Cardiac muscle cell (in vitro differentiated cells and primary cell): ENCODE measurements around the gene HMGCS2. TPM values are rescaled to one million over a fixed set of nuclear protein-coding genes. Genes with fewer than 3 reads are reported as not detected.

Experiments used
- DNase-seq, 2 donors: peaks; one replicate each; pipeline versions ENCODE4 v3.0.0 to v3.0.0-alpha.2; 2010 to 2017; ENCODE audit warnings: low read depth in 1 of 2, low spot score in 1 of 2
- H3K27ac ChIP-seq: fragments of 200-600 bp; sonication (generic); 2 replicates; pipeline ENCODE4 v1.5.1; 2016
- H3K27me3 ChIP-seq: fragments of 200-600 bp; sonication (generic); 2 replicates; pipeline ENCODE4 v1.6.0; 2016; ENCODE audit warnings: control low read depth
- H3K36me3 ChIP-seq: fragments of 200-600 bp; sonication (generic); 2 replicates; pipeline ENCODE4 v1.5.1; 2016; ENCODE audit warnings: control low read depth
- H3K4me1 ChIP-seq: fragments of 200-600 bp; sonication (generic); 2 replicates; pipeline ENCODE4 v1.8.1; 2017; ENCODE audit warnings: low read depth, mild to moderate bottlenecking, mixed run types
- H3K4me3 ChIP-seq: fragments of 200-600 bp; sonication (generic); 2 replicates; pipeline ENCODE4 v1.5.1; 2016; ENCODE audit warnings: mild to moderate bottlenecking
- H3K9me3 ChIP-seq: fragments of 200-600 bp; sonication (generic); 2 replicates; pipeline ENCODE4 v1.5.1; 2017; ENCODE audit warnings: low read depth, mild to moderate bottlenecking, control low read depth
- CTCF ChIP-seq: IDR thresholded peaks from 2 replicates; pipeline ENCODE4 v1.5.1; 2012; ENCODE audit warnings: low read depth, mild to moderate bottlenecking, low read length
- polyA plus RNA-seq: library from polyadenylated mRNA; unstranded; fragments of >200 nt; fragmentation: Nextera tagmentation; extraction: Ambion mirVana; gene quantifications from 2 replicates; pipeline ENCODE4 v1.2.1, GENCODE V29; 2016
- total RNA-seq: library from RNA; depleted of rRNA; stranded (reverse); fragments of >200 nt; gene quantifications from 2 replicates; pipeline ENCODE4 v1.2.3, GENCODE V29; 2016

HMGCS2 gene
- total and polyA plus RNA-seq, 2 experiments from 2014 or later: 0.15 TPM; not detected in 1

GRCh38 chr1:119797162-119797561, 28.5 kb upstream of the HMGCS2 start:
- Histone ChIP-seq H3K4me3 (no peak overlapping the region), H3K9me3 (no peaks in the 10 kb centered on the region), H3K36me3 (no peaks in the 10 kb centered on the region), H3K4me1 (no peaks in the 10 kb centered on the region), H3K27ac (no peak overlapping the region), H3K27me3 (no peaks in the 10 kb centered on the region)
- no peak for TF ChIP-seq CTCF
- no peak for DNase-seq

GRCh38 chr1:119795261-119796200, 26.8 kb upstream of the HMGCS2 start:
- DNase-seq: no peak

GRCh38 chr1:119794876-119795240, 26.2 kb upstream of the HMGCS2 start:
- H3K36me3 ChIP-seq: no peaks in the 10 kb centered on the region
- no peaks in the 10 kb centered on the region for H3K4me1 ChIP-seq
- no peak for TF ChIP-seq CTCF
- H3K9me3 ChIP-seq: no peaks in the 10 kb centered on the region
- DNase-seq: peak in 1 of 2 donors; percentile 82
- no peak overlapping the region for H3K27ac ChIP-seq
- H3K27me3 ChIP-seq: no peaks in the 10 kb centered on the region
- no peak overlapping the region for H3K4me3 ChIP-seq

More at GRCh38 chr1:119795261-119796200, 26.8 kb upstream of the HMGCS2 start:
- Histone ChIP-seq H3K4me1 (no peaks in the 10 kb centered on the region), H3K4me3 (no peak overlapping the region), H3K36me3 (no peaks in the 10 kb centered on the region), H3K9me3 (no peaks in the 10 kb centered on the region), H3K27me3 (no peaks in the 10 kb centered on the region), H3K27ac (no peak overlapping the region)
- no peak for TF ChIP-seq CTCF

GRCh38 chr1:119794230-119794875, 25.6 kb upstream of the HMGCS2 start:
- DNase-seq: peak in 1 of 2 donors; percentile 33

GRCh38 chr1:119791377-119791776, 22.7 kb upstream of the HMGCS2 start:
- Histone ChIP-seq H3K9me3 (no peaks in the 10 kb centered on the region), H3K27ac (no peak overlapping the region), H3K36me3 (no peaks in the 10 kb centered on the region), H3K4me3 (no peak overlapping the region), H3K27me3 (no peaks in the 10 kb centered on the region), H3K4me1 (no peaks in the 10 kb centered on the region)
- DNase-seq: no peak
- TF ChIP-seq CTCF: no peak

More at GRCh38 chr1:119794230-119794875, 25.6 kb upstream of the HMGCS2 start:
- H3K27me3 ChIP-seq: no peaks in the 10 kb centered on the region
- no peaks in the 10 kb centered on the region for H3K9me3 ChIP-seq
- TF ChIP-seq CTCF: no peak
- no peak overlapping the region for H3K4me3 ChIP-seq
- H3K27ac ChIP-seq: no peak overlapping the region
- H3K36me3 ChIP-seq: no peaks in the 10 kb centered on the region
- no peaks in the 10 kb centered on the region for H3K4me1 ChIP-seq
